ENCODE measurements around the gene PLPP6.
"Not testable (repeated sequence)": the region's sequence is repeated elsewhere in the genome, so short reads cannot be mapped to it uniquely, and the experiment has no call there.

PLPP6 gene

GRCh38 chr9:4662108-4662988, at the start of gene PLPP6:
PLPP6 (plus strand) TSS chr9:4662294; CDS start chr9:4662376, 82 bp downstream.
- DNase-seq: peak; percentile 91

DNA sequence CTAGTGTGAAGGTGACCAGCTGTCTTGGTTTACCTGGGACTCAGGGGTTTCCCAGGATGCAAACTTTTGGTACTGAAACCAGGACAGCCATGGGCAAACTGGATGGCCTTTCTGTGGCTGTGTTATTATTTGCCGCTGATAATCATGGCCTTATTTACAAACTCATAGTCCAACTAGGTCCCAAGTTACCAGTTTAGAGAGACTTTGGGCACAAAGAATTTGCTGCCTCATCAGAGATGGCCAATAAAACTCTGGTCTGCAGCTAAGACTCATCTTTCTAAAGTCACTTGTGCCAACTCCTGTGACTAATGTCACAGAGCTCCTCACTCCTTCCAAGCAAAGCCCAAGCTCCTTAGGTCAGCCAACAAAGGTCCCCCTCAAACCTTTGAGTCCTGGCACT, 47.5 kb upstream of the PLPP6 start:
- no peak for DNase-seq

DNA sequence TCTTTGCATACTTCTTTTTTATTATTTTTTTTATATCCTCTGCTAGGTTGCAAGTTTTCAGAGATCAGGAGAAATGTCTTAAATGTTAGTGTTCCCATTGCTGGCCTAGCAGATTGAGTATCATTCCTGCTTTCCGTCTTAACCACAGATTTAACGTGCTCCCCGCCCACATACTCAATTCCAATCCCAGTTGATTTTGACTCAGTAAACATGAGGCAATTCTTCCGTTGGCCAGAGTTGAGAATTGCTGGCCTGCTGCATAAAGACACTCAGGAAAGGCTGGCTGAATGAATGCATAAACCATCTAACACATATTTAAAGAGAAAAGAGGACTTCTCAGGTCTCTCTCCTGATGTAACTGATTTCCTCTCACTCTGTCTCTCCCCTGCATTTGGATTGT, 46.8 kb upstream of the PLPP6 start:
- DNase-seq: no peak

DNA sequence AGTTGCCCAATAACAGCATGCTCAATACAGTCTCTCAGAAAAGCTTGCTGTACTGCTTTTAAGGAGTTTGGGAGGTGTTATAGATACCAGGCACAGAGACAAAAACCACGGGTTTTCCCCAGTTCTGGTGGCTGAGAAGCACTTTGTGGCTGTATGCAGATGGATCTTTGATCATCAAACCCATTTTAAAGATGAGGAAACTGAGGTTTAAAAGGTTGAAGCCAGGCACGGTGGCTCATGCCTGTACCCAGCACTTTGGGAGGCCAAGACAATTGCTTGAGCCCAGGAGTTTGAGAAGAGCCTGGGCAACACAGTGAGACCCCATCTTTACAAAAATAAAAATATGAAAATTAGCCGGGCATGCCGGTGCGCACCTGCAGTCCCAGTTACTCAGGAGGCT, 46.3 kb upstream of the PLPP6 start:
- DNase-seq: no peak

- no peak for DNase-seq
These were observed 44.3 kb upstream of the PLPP6 start for GRCh38 chr9:4617752-4618151.

- no peak for DNase-seq
These were observed 43.4 kb upstream of the PLPP6 start for GRCh38 chr9:4618700-4619099.

GRCh38 chr9:4620057-4620765, 41.9 kb upstream of the PLPP6 start:
- no peak for DNase-seq

GRCh38 chr9:4620881-4621555, 41.1 kb upstream of the PLPP6 start:
- no peak for DNase-seq

- DNase-seq: no peak
These were observed 40.1 kb upstream of the PLPP6 start for GRCh38 chr9:4622016-4622415.

- DNase-seq: no peak
These were observed 31.3 kb upstream of the PLPP6 start for GRCh38 chr9:4630836-4631235.

DNA sequence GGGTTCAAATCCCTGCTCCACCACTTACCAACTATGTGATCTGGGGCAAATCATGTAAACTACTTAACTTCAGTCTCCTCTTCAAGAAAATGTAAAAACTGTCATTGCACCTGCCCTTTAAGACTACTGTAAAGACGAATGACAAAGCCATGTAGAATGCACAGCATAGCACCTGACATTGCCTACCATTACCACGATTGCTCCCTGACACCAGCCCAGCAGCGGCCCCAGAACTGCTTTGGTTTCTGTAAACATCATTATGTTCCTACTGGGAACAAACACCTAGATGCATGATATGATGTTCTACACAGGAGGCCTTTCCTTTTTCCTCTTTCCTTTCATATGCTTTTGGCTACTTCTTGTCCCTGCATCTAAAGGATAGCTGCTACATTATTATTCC, 23.1 kb upstream of the PLPP6 start:
- DNase-seq: no peak

DNA sequence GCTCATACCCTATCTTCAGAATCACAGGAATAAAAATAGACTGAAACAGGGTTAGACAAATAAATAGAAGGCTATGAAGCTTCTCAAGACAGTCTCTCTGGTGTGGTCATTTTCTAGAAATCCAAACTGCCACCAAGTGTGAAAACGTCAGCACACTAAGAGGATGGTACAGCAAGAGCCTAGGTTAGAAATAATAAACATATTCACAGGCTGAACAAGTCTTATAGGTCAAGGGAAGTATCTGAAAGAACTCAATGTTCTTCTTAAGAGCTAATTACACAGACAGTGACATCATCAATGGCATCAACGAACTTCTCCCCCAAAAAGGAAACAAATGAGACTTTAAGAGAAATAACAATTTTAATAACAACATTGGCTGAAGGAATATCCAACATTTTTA, 22.7 kb upstream of the PLPP6 start:
- DNase-seq: no peak

DNA sequence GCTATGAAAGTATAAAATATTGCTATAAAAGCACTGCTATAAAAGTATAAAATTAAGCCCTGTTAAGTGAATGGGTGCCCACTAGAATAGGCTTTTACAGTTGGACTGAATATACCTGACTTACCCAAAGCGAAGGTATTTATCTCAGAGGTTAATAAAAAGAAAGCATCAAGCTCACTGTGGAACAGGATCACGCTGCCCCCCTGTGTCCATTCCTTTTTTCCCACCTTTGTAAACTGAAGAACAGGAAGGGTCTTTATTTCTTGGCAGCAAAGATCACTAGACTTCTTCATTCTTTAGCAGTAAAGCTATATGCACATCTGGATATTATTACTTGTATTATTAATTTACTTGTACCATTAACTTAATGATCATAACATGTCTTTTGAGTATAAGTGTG, 22.1 kb upstream of the PLPP6 start:
- peak; percentile 69 for DNase-seq

DNA sequence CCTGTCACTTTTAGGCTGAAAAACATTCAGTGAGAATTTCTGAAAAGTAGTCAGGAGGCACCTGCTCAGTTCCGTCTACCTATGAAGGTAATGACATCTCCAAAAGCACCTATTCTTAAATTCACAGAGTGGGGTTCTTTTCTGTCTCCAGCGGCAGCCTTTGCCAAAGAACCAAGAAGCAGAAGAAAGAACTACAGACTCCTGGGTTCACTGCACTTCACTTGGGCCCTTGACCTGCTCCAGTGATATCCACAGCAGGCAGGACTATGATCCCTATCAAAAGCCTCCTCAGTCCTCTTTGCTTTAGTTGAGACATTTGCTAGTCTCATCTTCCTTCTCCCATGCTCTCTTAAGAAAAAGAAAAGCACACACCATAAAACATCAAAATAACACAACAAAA, 19.7 kb upstream of the PLPP6 start:
- no peak for DNase-seq

- DNase-seq: no peak
These were observed 8.0 kb upstream of the PLPP6 start for GRCh38 chr9:4654084-4654483.

- DNase-seq: no peak
These were observed 7.6 kb upstream of the PLPP6 start for GRCh38 chr9:4654538-4654937.

- DNase-seq: not testable (repeated sequence)
These were observed 5.9 kb upstream of the PLPP6 start for GRCh38 chr9:4656196-4656595.

GRCh38 chr9:4656621-4657020, 5.5 kb upstream of the PLPP6 start:
- no peak for DNase-seq

- DNase-seq: no peak
These were observed 4.5 kb upstream of the PLPP6 start for GRCh38 chr9:4657426-4658159.

DNA sequence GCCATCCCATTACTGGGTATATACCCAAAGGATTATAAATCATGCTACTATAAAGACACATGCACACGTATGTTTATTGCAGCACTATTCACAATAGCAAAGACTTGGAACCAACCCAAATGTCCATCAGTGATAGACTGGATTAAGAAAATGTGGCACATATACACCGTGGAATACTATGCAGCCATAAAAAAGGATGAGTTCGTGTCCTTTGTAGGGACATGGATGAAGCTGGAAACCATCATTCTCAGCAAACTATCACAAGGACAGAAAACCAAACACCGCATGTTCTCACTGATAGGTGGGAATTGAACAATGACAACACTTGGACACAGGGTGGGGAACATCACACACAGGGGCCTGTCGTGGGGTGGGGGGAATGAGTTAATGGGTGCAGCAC, 1.4 kb upstream of the PLPP6 start:
- not testable (repeated sequence) for DNase-seq

DNA sequence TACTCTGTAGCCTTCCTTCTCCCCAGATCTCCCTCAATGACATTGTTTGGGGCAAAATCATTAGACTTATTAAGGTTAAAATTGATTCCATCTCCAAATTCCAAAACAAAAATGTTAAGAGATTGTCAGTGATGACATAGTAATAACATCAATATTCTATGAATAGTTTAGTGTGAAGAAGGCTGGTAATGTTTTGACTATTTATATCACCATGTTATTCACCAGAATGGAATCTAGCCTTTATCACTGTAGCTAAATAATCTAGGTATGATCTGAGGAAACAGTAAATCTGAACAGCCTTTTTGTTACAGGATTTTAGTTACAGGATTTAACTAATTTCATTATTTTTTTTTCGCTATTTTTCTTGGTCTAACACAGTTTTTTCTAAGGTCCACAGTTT, 929 bp upstream of the PLPP6 start:
- no peak for DNase-seq

GRCh38 chr9:4661611-4662010, 483 bp upstream of the PLPP6 start:
- DNase-seq: no peak

Measured in activated effector memory CD4-positive, alpha-beta T cell treated with anti-CD3 and anti-CD28 coated beads, Interleukin-2, amount 50 U/mL, for 16 hours (primary cell).